IPS-11a (cell line): ENCODE results near the gene PTPN1.
"Not testable (repeated sequence)": the region's sequence is repeated elsewhere in the genome, so short reads cannot be mapped to it uniquely, and the experiment has no call there.

Source experiments
- H3K4me3 ChIP-seq: one replicate; pipeline ENCODE4 v1.5.1; 2013; ENCODE audit warnings: low read depth, low read length, control low read depth

PTPN1 gene

GRCh38 chr20:50602432-50603088 is 92.4 kb downstream of the PTPN1 start:
- no peak overlapping the region for H3K4me3 ChIP-seq

GRCh38 chr20:50604451-50604850 is 94.3 kb downstream of the PTPN1 start:
- no peak overlapping the region for H3K4me3 ChIP-seq

GRCh38 chr20:50605136-50605535 is 95.0 kb downstream of the PTPN1 start:
- no peak overlapping the region for H3K4me3 ChIP-seq

- H3K4me3 ChIP-seq = no peak overlapping the region
Measured at GRCh38 chr20:50607436-50607835, 97.3 kb downstream of the PTPN1 start.

GRCh38 chr20:50607850-50608749 is 97.9 kb downstream of the PTPN1 start:
- H3K4me3 ChIP-seq = no peak overlapping the region

- H3K4me3 ChIP-seq = no peak overlapping the region
Measured at GRCh38 chr20:50608750-50609104, 98.5 kb downstream of the PTPN1 start.

GRCh38 chr20:50609438-50609989 is 99.3 kb downstream of the PTPN1 start:
- H3K4me3 ChIP-seq = no peak overlapping the region

- no peak overlapping the region for H3K4me3 ChIP-seq
Measured at GRCh38 chr20:50610212-50610718, 100.1 kb downstream of the PTPN1 start.

GRCh38 chr20:50611128-50611810 is 101.1 kb downstream of the PTPN1 start:
- no peak overlapping the region for H3K4me3 ChIP-seq

GRCh38 chr20:50613438-50614169 is 103.4 kb downstream of the PTPN1 start:
- H3K4me3 ChIP-seq = no peak overlapping the region

- H3K4me3 ChIP-seq = no peak overlapping the region
Measured at GRCh38 chr20:50615407-50615806, 105.2 kb downstream of the PTPN1 start.

GRCh38 chr20:50617022-50617421 is 106.8 kb downstream of the PTPN1 start:
- no peak overlapping the region for H3K4me3 ChIP-seq

- no peak overlapping the region for H3K4me3 ChIP-seq
Measured at GRCh38 chr20:50618537-50618936, 108.4 kb downstream of the PTPN1 start.

GRCh38 chr20:50620459-50620858 is 110.3 kb downstream of the PTPN1 start:
- H3K4me3 ChIP-seq = not testable (repeated sequence)

- no peak overlapping the region for H3K4me3 ChIP-seq
Measured at GRCh38 chr20:50621068-50621665, 111.0 kb downstream of the PTPN1 start.

- no peak overlapping the region for H3K4me3 ChIP-seq
Measured at GRCh38 chr20:50624351-50625016, 114.3 kb downstream of the PTPN1 start.

- no peak overlapping the region for H3K4me3 ChIP-seq
Measured at GRCh38 chr20:50625986-50626677, 115.9 kb downstream of the PTPN1 start.

- H3K4me3 ChIP-seq = no peak overlapping the region
Measured at GRCh38 chr20:50627747-50628146, 117.6 kb downstream of the PTPN1 start.

GRCh38 chr20:50628332-50628731 is 118.1 kb downstream of the PTPN1 start:
- H3K4me3 ChIP-seq = no peak overlapping the region
